ENCODE measurements around the gene EPAS1. TPM values are rescaled to one million over a fixed set of nuclear protein-coding genes. Genes with fewer than 3 reads are reported as not detected.
"Not testable (repeated sequence)": the region's sequence is repeated elsewhere in the genome, so short reads cannot be mapped to it uniquely, and the experiment has no call there.

Gene EPAS1
- total and polyA plus RNA-seq, 3 donors from 2014 or later: 93.9 to 158 (median 142) TPM

- H3K36me3 ChIP-seq (ENCODE audit: low read depth, missing control alignments): no peaks in the 10 kb centered on the region
- peak; percentile 8 for DNase-seq
- no peak overlapping the region for H3K4me3 ChIP-seq
- intact Hi-C loops (cut with DNase I; ENCODE audit: low total_unique reads): no loop called here
- H3K4me1 ChIP-seq: no peaks in the 10 kb centered on the region
- no peak for TF ChIP-seq POLR2A (IDR thresholded peaks at IDR 0.05)
- TF ChIP-seq, protein P1, sequence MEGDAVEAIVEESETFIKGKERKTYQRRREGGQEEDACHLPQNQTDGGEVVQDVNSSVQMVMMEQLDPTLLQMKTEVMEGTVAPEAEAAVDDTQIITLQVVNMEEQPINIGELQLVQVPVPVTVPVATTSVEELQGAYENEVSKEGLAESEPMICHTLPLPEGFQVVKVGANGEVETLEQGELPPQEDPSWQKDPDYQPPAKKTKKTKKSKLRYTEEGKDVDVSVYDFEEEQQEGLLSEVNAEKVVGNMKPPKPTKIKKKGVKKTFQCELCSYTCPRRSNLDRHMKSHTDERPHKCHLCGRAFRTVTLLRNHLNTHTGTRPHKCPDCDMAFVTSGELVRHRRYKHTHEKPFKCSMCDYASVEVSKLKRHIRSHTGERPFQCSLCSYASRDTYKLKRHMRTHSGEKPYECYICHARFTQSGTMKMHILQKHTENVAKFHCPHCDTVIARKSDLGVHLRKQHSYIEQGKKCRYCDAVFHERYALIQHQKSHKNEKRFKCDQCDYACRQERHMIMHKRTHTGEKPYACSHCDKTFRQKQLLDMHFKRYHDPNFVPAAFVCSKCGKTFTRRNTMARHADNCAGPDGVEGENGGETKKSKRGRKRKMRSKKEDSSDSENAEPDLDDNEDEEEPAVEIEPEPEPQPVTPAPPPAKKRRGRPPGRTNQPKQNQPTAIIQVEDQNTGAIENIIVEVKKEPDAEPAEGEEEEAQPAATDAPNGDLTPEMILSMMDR (IDR thresholded peaks at IDR 0.05): no peak
- H3K27ac ChIP-seq: no peak overlapping the region
- no peaks in the 10 kb centered on the region for H3K27me3 ChIP-seq
- 89 to 90% methylated on average over 12 of the region's 12 CpGs for WGBS, 2 donors
- H3K9me3 ChIP-seq: no peaks in the 10 kb centered on the region
These were observed 95.5 kb downstream of the EPAS1 start for GRCh38 chr2:46392561-46393346.

GRCh38 chr2:46393347-46393820 is 96.2 kb downstream of the EPAS1 start:
- H3K9me3 ChIP-seq: no peaks in the 10 kb centered on the region
- H3K36me3 ChIP-seq (ENCODE audit: low read depth, missing control alignments): no peaks in the 10 kb centered on the region
- H3K4me3 ChIP-seq: no peak overlapping the region
- intact Hi-C loops (cut with DNase I; ENCODE audit: low total_unique reads): no loop called here
- no peak for TF ChIP-seq POLR2A (IDR thresholded peaks at IDR 0.05)
- TF ChIP-seq, protein P1 (IDR thresholded peaks at IDR 0.05): no peak
- no peaks in the 10 kb centered on the region for H3K27me3 ChIP-seq
- H3K27ac ChIP-seq: no peak overlapping the region
- DNase-seq: peak; percentile 4
- WGBS, 2 donors: 78 to 88% methylated on average over 8 to 12 of the region's 12 CpGs
- no peaks in the 10 kb centered on the region for H3K4me1 ChIP-seq

DNA sequence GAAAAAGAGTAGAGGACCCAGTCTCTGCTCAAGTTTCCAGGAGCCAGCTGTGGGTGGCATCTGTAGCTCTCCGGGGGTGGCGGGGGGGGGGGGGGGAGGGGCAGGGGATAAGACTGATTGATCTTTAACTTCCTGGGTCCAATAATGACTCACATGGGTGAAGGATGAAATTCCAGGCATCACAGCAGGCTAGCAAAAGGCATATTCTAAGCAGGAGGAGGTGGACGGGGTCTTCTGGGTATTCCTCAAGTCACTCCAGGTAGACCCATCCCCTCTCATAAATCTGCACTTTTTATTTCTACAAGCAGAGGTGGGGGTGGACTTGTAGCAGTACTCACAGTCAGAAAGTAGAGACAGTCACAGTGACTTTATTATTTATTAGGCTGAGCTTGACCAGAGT is 96.7 kb downstream of the EPAS1 start:
- WGBS, 2 donors: 90 to 100% methylated on average over 1 to 3 of the region's 3 CpGs
- peak; percentile 4 for DNase-seq
- TF ChIP-seq, protein P1 (IDR thresholded peaks at IDR 0.05): no peak
- no peak for TF ChIP-seq POLR2A (IDR thresholded peaks at IDR 0.05)
- no peaks in the 10 kb centered on the region for H3K27me3 ChIP-seq
- no peak overlapping the region for H3K27ac ChIP-seq
- no peaks in the 10 kb centered on the region for H3K4me1 ChIP-seq
- intact Hi-C loops (cut with DNase I; ENCODE audit: low total_unique reads): no loop called here
- no peaks in the 10 kb centered on the region for H3K36me3 ChIP-seq (ENCODE audit: low read depth, missing control alignments)
- H3K9me3 ChIP-seq: no peaks in the 10 kb centered on the region
- H3K4me3 ChIP-seq: no peak overlapping the region

DNA sequence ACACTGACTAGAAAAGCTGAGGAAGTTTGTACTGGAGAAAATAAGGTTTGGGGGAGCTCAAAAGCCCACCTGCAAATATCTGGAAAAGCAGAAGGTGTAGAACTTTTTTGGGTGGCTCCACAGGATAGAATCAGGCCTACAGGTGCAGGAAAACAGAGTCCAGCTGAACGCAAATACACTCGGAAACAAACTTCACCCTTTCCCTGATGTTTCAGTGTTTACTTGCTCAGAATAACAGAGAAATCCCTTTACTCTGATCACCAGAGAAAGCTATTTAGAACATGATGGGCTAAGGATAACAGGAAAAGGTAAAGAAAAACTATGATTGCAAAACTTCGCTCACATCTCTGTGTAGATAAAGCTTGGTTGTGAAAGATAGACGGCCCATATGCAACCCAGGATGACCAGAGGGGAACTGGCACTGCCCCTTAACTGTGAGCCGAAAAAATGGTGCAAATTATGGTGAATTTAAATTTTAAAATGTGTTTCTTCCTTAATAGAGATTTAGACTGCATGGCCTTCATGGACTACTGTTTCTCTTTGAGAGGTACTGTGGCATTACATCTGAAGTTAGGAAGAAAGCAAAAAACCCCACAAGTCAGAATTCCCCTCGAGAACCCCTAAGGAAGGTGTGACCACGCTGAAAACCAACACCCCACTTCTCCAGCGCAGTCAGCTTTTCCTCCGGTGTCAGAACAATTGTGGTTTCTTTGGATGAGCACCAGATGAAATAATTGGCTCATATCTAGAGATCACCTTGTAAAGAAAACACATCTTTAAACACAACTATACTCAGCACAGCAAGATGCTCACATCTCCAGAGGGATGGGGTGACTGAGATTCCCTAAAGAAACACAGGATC is 97.7 kb downstream of the EPAS1 start:
- 71 to 82% methylated on average over 9 of the region's 9 CpGs for WGBS, 2 donors
- H3K9me3 ChIP-seq: no peaks in the 10 kb centered on the region

GRCh38 chr2:46395730-46396129 is 98.5 kb downstream of the EPAS1 start:
- intact Hi-C loops (cut with DNase I; ENCODE audit: low total_unique reads); H3K4me3 ChIP-seq; H3K27me3 ChIP-seq; H3K36me3 ChIP-seq (ENCODE audit: low read depth, missing control alignments); H3K9me3 ChIP-seq; H3K27ac ChIP-seq; DNase-seq; H3K4me1 ChIP-seq: not testable (repeated sequence)
- WGBS, 2 donors: 76 to 89% methylated on average over 1 of the region's 1 CpG

More for the DNA sequence above, 97.7 kb downstream of the EPAS1 start:
- H3K4me3 ChIP-seq: no peak overlapping the region
- TF ChIP-seq, protein P1 (IDR thresholded peaks at IDR 0.05): no peak
- no peak for TF ChIP-seq POLR2A (IDR thresholded peaks at IDR 0.05)
- intact Hi-C loops (cut with DNase I; ENCODE audit: low total_unique reads): no loop called here
- DNase-seq: no peak
- H3K4me1 ChIP-seq: no peaks in the 10 kb centered on the region
- H3K36me3 ChIP-seq (ENCODE audit: low read depth, missing control alignments): no peaks in the 10 kb centered on the region
- H3K27me3 ChIP-seq: no peaks in the 10 kb centered on the region
- no peak overlapping the region for H3K27ac ChIP-seq

Data from testis (tissue), 3 donors.